Raji (cell line): ENCODE data around the gene ACCS.
A peak's percentile ranks its signal among the peaks of the same experiment; 100 is the strongest.

Experiments used
- POLR2A ChIP-seq: IDR thresholded peaks from 2 replicates; pipeline ENCODE4 v1.6.1; 2011; ENCODE audit warnings: low read depth, low read length, control low read depth; ENCODE audit not compliant: insufficient read depth

Gene ACCS

GRCh38 chr11:44067266-44067665, 1.2 kb downstream of the ACCS start:
- no peak for TF ChIP-seq POLR2A

- TF ChIP-seq POLR2A = no peak
Measured at GRCh38 chr11:44068180-44068579, 2.1 kb downstream of the ACCS start.

- no peak for TF ChIP-seq POLR2A
Measured at GRCh38 chr11:44071157-44071556, 5.1 kb downstream of the ACCS start.

- TF ChIP-seq POLR2A = no peak
Measured at GRCh38 chr11:44072757-44073658, 6.9 kb downstream of the ACCS start.

- no peak for TF ChIP-seq POLR2A
Measured at GRCh38 chr11:44078794-44079193, 12.7 kb downstream of the ACCS start.

- TF ChIP-seq POLR2A = no peak
Measured at GRCh38 chr11:44079376-44079775, 13.3 kb downstream of the ACCS start.

- no peak for TF ChIP-seq POLR2A
Measured at GRCh38 chr11:44080951-44081350, 14.9 kb downstream of the ACCS start.

GRCh38 chr11:44082645-44083044, 16.6 kb downstream of the ACCS start:
- no peak for TF ChIP-seq POLR2A

GRCh38 chr11:44083433-44083832, 17.4 kb downstream of the ACCS start:
- TF ChIP-seq POLR2A = no peak

- TF ChIP-seq POLR2A = no peak
Measured at GRCh38 chr11:44083906-44084305, 17.8 kb downstream of the ACCS start.

GRCh38 chr11:44085330-44085729, 19.3 kb downstream of the ACCS start:
- TF ChIP-seq POLR2A = no peak

GRCh38 chr11:44088377-44088776, 22.3 kb downstream of the ACCS start:
- TF ChIP-seq POLR2A = no peak

- TF ChIP-seq POLR2A = no peak
Measured at GRCh38 chr11:44088871-44089270, 22.8 kb downstream of the ACCS start.

GRCh38 chr11:44090539-44090938, 24.5 kb downstream of the ACCS start:
- TF ChIP-seq POLR2A = no peak

- TF ChIP-seq POLR2A = no peak
Measured at GRCh38 chr11:44094260-44094868, 28.3 kb downstream of the ACCS start.

GRCh38 chr11:44095506-44096359, 29.7 kb downstream of the ACCS start, which contains the start of gene EXT2:
TSS of gene EXT2 (plus strand) at chr11:44095678. CDS start at chr11:44107713, 12,035 bp downstream.
- TF ChIP-seq POLR2A = peak; percentile 64
